CD4-positive, alpha-beta T cell treated with Interleukin-6 for 4 hours (primary cell): ENCODE measurements around the gene CLK4.

Source experiments
- DNase-seq: peaks from one replicate; pipeline ENCODE4 v3.0.0-alpha.2; 2020; ENCODE audit warnings: mixed read lengths

The CLK4 gene

GRCh38 chr5:178585421-178585820 lies 41.4 kb downstream of the CLK4 start:
- DNase-seq: peak; percentile 41

GRCh38 chr5:178583279-178583678 lies 43.6 kb downstream of the CLK4 start:
- no peak for DNase-seq

DNA sequence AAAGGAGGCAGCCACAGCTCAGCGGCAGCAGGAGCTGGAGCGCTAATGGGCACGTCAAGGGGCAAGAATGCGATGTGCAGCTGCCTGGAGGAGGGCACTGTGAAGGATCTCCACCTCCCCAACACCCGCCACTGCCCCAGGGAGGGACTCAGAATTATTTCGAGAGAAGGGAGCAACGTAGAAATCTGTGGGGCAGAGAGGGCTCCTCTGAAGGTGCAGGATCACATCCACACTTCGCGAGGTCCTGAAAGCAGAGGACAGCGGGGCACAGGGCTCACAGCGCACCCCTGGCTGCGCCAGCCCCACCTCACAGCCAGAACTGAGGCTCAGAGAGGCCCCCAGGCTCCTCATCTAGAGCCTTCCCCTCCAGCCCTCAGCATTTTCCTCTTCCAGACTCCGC lies 44.6 kb downstream of the CLK4 start:
- DNase-seq: no peak

DNA sequence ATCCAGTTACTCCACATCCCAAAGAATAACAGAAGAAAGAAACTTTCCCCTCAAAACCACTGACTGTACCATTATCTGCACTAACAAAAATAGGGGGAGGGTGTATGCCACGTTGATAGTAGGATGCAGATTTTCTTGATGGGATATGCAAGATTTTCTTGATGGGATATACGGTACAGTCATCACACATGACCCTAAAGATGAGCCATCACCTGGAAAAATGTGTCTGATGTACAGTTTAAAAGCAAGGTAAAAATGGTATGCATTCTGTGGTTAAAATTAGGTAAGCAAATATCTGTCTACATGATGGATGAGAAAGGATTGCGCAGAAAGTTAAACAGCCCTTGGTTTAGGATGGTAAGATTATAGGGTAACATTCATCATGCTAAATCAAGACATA lies 45.2 kb downstream of the CLK4 start:
- no peak for DNase-seq

- DNase-seq: no peak
Measured at GRCh38 chr5:178580271-178580955, 46.4 kb downstream of the CLK4 start.

DNA sequence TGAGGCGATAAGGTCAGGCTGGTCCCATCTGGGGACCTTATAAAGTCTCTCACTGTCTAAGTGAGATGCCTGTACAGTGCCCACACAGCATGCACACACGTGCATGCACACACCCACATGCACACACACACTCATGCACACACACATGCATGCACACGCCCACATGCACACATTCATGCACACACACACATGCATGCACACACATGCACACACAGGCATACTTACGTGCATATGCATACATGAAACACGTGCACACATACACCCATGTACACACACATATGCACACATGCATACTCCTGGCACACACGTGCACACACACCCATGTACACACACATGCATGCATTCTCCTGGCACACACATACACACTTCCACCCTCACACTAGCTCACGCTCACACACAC lies 48.9 kb downstream of the CLK4 start:
- DNase-seq: no peak

GRCh38 chr5:178577376-178577839 lies 49.4 kb downstream of the CLK4 start:
- DNase-seq: no peak

DNA sequence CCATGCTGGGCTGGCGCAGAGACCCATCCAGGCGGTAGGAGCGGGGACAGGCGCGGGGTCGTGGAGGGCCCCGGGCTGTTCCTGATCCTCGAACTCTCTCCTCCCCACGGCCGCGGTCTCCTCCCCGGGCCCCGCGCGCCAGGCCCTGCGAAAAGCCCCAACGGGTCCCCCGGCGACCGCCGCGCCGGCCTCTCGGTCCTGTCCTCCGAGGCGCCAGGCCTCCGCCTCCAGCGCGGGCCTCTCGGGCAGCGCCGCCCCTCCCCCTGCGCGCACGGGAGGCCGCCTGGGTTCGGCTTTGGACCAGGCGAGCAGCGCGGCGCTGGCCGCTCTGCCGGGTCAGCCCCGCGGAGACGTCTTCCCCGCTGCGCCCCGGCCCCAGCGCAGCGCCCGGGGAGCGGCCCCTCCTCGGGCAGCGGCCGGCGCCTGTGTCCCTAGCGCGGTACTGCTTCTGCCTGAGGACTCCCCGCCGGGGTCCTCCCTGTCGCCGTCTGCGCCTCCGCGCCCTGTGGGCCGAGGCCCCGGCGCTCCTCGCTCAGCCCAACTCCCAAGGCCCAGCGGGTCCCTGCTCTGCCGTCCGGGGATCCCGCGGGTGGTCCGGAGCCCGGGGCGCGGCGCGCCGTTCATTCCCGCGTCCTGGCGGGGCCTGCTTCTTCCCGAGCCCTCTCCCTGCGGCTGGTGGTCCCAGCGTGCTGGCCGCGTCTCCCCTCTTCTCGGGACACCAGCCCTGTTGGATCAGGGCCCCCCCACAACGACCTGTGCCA lies 50.1 kb downstream of the CLK4 start:
- DNase-seq: no peak

DNA sequence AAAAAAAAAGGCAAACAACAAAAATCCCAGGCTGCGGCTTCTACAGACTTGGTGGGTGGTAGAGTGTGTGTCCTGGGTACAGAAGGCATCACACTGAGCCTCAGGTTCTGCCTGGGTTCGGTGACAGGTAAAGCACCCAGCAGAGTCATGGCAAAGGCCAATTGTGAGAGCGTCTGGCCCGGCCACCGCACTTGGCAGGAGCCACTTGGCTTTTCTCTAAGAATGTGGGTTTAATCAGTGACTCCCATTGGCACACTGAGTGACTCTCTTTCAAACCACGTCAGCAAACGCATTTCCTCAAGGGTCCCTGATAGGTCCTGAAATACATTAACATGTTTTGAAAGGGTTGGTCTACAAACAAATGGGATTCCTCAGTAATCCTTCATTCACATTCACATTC lies 53.6 kb downstream of the CLK4 start:
- no peak for DNase-seq

DNA sequence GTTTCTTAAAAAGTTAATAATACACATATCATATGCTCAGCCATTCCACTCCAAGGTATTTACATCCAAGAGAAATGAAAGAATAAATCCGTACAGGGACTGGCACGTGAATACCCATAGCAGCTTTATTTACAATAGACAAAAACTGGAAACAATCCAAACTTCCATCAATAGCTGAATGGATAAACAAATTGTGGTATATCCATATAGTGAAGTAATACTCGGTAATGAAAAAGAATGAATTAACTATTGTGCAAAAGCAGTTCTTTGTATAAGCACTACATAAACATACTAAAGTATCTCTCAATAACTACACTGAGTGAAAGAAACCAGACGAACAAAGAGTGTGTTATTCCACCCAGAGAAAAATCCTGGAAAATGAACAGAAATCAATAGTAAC lies 54.2 kb downstream of the CLK4 start:
- no peak for DNase-seq

DNA sequence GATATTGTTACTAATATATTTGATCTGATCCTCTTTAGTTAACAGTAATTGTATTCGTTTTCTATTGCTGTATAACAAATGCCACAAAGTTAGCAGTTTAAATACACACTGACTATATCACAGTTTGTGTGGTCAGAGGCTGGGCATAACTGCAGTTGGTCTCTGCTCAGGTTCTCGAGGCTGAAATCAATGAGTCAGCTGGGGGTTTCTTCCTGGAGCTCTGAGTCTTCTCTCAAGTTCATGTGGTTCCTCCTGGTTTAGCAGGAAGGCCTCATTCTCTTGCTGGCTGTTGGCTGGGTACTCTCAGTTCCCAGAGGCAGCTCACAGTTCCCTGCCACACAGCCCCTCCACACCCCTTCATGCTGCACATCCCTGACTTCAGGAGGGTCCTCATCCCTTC lies 57.4 kb downstream of the CLK4 start:
- DNase-seq: no peak

DNA sequence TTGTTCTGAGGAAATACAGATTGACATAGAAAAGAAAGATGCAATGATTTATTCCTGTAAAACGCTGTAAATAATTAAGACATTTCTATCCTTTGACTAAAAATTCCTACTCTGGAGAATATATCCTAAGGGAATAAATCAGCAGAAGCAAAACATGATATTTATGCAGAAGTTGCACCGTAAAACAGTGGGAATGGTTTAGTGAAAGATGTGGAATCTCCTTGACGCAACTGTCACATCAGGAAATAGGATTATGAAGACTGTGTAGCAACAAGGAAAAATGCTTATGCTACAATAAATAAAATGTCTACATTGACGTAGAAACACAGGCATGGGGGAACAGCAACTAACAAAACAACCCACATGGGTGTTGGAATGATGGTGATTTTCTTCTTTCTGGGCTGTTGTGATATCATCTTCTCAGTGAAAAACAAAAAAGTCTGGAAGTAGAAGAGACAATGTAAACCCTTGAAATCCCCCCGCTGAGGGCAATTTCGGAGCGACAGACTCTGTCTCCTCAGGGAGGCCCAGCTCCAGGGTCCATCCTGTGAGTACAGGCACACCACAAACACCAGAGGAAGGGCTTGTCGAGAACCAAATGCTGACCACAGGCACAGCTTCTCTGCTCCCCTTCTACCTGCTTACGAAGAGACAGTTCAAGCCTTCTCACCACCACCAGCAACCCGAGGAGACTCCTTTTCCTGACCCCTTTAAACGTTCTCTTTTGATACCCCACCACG lies 61.9 kb downstream of the CLK4 start:
- no peak for DNase-seq

- no peak for DNase-seq
Measured at GRCh38 chr5:178564397-178564796, 62.5 kb downstream of the CLK4 start.

DNA sequence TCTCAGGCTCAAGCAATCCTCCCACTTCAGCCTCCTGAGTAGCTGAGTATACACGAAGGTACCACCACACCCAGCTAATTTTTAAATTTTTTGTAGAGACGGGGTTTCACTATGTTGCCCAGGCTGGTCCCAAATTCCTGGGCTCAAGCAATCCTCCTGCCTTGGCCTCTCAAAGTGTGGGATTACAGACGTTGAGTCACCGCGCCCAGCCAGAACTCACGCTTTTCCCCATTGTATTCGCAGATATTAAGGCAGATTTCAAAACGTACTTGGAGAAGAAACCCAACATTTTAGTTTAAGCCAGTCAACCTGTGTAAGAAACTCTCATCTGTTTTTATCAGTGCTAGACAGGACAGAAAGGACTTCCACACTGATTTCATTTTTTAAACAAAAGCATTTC lies 63.2 kb downstream of the CLK4 start:
- DNase-seq: no peak

- no peak for DNase-seq
Measured at GRCh38 chr5:178561746-178562264, 65.0 kb downstream of the CLK4 start.

DNA sequence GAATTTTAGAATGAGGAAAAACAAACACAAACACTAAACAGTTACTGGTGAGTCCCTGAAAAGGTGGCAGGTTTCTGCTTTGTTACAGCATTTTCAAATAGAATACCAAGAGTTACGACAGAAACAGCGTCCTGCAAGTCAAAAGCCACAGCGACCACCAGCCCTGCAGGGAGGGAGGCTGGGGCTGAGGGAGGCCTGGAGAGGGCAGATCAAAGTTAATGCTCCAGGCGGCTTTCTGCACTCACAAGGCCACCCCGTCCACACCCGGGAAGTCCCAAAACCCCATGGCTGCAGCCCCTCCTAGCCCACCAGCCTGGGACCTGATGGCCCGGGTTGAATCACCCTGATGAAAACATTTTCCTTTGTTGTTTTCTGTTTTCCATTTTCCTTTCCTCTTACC lies 65.9 kb downstream of the CLK4 start:
- no peak for DNase-seq

GRCh38 chr5:178557416-178557815 lies 69.4 kb downstream of the CLK4 start:
- DNase-seq: no peak

GRCh38 chr5:178555771-178556211 lies 71.1 kb downstream of the CLK4 start:
- no peak for DNase-seq

DNA sequence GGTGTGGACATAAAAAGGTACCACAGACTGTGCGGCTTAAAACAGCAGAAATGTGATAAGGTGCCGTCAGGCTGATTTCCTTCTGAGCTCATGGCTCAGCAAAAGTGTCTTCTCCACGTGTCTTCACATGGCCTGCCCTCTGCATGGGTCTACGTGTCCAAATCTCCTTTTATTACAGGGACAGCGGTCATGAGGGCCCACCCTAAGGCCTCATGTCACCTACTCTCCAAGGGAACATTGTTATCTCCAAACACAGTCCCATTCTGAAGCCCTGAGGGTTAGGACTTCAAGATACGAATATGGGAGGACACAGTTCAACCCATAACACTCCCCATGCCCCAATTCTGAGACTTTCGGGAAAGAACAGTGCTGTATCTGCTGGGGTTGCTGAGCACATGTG lies 71.8 kb downstream of the CLK4 start:
- DNase-seq: no peak

DNA sequence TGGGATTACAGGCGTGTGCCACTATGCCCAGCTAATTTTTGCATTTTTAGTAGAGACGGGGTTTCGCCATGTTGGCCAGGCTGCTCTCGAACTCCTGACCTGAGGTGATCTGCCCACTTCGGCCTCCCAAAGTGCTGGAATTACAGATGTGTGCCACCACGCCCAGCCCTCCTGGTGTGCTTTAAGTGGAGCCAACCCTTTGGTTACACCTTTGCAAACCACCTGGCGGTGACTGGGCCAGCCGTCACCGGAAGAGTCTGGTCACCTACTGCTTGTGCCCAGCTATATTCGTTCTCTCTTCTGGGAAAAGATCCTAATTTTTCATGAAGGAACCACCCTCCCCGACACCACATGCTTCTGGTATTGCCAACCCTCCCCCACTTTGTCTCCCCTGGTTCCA lies 72.5 kb downstream of the CLK4 start:
- DNase-seq: no peak

- DNase-seq: no peak
Measured at GRCh38 chr5:178553517-178553916, 73.3 kb downstream of the CLK4 start.
